NCI-H1436 treated with DMSO at 0.1 percent for 48 hours (cell line): ENCODE results near the gene SOX5.

Source experiments
- DNase-seq: peaks from one replicate; lab custom pipeline; 2025; lab: John Stamatoyannopoulos, UW

Gene SOX5

DNA sequence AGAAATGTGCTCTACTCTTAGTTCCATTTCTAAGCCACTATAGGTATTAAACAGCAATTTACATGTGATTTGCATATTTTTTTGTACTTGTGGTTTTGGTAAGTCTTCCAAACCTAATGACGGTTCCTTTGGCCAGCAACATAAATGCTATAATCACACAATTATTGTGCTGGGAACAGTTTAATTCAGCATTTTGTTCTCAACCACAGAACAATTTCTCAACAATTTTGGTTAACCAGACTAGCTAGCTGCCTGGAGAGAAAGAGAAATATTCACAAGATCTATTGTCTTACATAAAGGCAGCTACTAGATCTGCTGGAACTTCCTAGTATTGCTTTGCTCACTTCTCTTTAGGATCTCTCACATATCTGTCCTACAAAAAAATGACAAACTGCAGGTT lies 265.3 kb downstream of the SOX5 start:
- DNase-seq = no peak

DNA sequence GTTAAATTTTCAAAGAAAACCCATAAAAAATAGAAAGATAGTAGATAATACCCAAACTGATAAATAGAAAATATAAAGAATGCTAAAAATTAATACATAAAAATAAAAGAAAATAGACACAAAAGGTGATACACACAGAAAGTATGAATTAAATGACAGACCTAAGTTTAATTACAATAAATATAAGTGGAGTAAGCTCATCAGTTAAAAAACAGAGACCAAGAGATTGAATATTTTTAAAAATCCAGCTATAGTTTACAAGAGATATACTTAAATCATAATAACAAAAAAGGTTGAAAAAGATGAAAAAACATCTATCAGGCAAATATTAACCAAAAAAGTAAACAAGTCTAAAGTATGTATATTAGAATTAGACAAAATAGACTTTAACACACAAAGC lies 268.2 kb downstream of the SOX5 start:
- no peak for DNase-seq

DNA sequence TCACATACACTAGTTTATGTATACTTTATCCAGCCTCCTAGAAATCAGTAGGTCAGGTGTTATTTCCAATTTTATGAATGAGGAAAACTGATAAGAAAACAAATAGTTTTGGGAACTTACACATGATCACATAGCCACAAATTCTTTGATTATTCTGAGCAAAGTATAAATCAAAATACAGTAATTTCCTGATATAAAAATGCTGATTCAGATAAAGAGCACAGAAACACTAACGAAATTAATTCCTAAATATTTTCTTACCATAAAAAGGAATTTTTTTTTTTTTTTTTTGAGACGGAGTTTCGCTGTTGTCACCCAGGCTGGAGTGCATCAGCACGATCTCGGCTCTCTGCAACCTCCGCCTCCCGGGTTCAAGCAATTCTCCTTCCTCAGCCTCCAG lies 275.4 kb downstream of the SOX5 start:
- no peak for DNase-seq

DNA sequence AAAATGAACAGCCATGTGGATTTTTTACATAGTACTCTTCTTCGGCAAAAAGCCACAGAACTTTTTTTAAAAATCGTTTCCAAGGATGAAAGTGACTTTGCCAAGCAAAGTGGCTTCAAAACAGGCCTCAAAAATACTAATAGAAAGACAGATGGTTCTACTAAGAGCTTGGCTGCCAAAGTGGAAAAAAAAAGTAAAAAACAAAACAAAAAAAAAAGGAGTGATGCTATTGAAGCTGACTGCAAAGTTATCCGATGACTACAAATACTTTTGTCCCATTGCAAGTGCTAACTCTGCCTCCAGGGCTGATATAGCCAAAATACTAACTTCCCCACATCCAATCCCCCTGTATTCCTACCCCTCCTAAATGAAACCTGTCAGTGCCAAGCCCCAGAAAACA lies 277.6 kb downstream of the SOX5 start:
- no peak for DNase-seq

DNA sequence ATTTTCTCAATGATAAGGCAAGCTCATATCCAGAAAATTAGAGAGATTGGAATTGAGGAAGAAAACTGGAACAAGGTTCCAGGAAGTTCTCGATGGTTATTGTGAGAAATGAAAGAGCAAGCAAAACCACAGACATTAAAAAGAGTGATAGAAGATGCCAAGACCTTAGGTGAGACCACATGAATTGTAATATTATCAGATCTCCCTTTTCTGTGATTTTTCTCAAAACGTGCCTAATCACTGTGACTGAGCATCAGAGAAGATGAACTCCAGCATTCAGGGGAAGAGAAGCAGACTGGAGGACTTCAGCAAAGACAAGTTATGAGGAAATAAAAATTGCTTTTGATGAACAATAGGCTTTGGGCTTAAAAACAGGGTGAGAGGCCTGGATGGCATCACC lies 278.8 kb downstream of the SOX5 start:
- no peak for DNase-seq

DNA sequence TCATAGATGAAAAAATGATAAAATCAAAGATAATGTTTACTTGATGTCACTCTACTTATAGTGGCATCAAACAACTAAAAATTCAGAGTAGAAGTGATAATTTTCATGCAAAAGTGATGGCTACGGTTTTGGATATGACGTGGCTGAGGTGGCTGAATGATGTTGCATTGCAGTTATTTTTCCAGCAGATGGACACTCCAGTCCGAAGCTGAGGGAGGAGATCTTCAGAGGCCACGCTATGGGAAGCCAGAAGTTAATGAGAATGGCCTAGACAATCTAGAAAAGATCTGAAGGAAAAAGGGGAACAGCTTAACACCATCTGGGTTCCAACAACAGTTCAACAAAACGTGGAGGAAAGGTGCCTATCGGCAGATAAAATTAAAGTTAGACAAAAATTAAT lies 279.8 kb downstream of the SOX5 start:
- DNase-seq = no peak

DNA sequence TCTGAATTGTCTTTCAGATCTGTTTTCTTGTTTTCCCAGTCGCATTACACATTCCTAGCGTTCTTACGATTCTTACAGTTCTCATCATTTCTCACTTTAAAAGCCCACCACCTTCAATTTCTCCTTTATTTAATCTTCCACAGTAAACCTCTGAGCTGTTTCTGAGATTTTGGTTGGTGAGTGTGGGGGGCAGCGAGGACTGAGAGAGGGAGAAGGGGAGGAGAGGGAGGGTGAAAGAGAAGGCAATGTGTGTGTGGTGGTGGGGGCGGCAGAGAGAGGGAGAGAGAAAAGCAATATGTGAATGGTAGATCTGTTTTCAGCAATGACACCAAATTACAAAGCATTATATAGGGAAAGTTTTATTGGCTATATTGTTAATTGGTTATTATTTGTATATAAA lies 282.6 kb downstream of the SOX5 start:
- DNase-seq = no peak

DNA sequence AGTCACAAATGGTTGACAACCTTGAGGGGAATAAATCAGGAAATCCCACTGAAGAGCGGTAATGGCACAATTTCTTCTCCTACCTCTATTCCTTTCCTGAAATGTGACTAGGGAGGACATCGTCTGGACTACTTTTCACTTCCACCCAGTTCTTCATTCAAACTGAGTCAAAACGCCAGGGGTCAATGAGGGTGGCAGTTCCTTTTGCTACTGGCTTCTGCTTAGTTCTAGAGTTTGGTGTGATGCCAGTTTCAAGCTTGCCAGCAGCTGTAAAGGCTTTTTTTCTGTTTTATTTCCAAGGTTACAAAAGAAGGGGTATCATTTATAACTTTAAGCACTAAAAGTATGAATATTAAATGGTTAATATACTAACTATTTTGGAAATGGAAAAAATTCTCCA lies 286.5 kb downstream of the SOX5 start:
- DNase-seq = no peak

DNA sequence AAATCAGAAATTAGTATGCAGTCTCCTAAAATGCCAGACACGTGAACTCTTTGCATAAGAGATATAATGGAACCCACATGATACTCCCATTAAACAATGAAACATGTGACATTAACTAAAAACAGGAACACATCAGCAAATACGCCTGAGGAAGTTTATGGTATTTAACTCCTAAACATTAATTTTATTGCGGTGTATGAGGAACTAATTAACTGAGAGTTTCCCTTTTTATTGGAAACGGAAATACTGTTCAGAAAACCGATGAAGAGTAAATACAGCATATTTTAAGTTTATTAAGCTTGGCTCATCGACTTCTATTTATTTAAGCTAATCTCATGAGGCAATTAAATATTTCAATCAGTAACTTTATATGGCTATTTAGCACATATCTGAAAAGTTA lies 290.3 kb downstream of the SOX5 start:
- DNase-seq = no peak

DNA sequence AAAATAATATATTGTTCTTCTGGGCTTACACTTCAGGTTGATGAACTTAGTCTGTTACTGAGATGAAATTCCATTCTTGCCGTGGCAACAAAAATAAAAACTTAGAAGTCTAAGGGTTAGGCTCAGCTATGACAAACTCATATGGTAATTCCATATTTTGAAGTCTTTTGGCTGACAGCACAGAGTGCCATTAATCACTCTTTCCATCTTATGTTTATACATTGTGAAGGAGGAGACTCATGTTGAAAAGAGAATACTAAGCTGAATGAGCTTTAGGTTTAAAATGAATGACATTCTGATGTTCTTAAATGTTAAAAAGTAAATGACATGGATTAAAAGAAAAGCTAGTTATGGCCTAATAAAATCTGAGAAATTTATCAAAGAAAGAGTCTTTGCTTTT lies 291.9 kb downstream of the SOX5 start:
- DNase-seq = no peak

DNA sequence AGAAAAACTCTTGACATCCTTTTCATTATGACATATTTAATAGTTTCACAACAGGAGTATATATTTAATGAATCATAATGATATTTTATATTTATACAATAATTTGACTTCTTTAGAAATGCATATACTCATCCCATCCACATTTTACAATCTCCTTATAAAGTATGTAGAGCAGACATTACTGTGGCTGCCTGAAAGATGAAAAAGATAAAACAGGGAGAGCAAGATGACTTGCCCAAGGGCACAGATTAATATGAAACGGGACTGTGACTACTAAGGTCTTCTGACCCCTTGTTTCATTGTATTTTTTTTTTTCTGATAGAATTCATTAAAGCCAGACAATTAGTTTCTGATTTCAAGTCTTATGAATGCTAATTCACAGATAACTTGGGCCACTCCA lies 293.6 kb downstream of the SOX5 start:
- no peak for DNase-seq

DNA sequence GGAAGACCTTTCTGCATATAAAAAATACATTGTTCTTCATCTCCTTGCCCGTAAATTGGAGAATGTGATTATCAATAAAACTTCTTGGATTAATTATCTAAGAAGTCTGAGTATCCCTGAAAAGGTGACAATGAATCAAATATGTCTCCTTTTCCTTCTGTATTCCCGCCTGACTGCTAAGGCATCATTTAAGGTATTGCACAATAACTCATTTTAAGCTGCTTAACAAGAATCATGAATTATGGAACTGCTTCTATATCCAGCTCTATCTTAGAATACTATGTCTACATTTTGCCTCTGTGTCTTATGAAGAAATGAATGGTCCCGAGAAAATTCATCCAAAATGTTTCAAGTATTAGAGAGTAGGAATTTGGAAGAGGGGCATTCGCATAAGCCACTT lies 294.4 kb downstream of the SOX5 start:
- no peak for DNase-seq

DNA sequence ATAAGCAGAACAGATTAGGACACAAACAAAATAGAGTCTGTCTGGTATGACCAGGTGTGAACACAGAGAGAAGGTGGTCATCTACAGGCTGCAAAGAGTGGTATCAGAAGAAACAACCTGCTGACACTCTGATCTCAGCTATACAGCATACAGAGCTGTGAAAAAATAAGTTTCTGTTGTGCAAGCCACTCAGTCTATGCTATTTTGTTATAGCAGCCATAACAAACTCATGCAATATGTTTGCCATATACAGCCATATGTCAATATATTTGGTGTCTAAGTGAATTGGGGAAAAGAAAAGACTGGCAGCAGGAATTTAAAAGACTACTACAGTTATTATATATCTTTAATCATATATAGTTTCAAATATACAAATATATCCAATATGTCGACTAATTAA lies 300.9 kb downstream of the SOX5 start:
- DNase-seq = no peak

DNA sequence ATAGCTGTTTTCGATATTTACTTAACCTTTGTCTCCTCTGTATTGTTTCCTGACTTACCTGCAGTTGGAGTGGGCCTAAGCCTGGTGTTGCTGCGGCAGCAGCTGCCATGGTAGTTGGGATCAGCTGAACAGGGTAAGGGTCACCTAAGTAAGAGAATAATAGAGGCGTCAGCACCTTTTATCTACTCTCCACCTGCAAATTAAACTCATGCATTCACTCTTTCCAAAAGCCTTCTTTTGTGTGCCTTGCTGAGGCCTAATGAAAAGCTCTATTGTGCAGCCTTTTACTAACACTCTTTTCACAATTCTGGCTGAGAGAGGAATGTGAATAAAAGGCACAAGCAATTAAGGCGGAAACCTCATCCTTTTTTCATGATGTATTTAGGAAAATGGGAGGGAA lies 308.7 kb downstream of the SOX5 start:
- DNase-seq = peak; percentile 91

DNA sequence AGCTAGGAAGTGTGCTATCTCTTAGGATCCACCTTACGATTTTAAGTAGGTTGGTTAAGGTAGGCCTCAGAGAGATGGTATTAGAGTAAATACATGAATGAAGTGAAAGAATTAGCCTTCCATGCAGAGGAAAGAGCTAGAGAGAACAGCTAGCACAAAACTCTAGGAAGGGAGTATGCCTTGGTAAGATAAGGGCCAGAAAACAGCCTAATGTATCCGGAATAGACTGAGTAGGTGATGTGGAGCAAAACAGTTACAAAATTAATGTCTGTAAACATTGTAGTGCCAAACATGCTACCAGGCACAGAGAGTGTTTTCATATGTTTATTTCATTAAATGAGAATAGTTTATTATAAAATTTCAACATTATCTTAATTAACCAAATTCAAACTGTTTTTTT lies 315.1 kb downstream of the SOX5 start:
- DNase-seq = no peak

DNA sequence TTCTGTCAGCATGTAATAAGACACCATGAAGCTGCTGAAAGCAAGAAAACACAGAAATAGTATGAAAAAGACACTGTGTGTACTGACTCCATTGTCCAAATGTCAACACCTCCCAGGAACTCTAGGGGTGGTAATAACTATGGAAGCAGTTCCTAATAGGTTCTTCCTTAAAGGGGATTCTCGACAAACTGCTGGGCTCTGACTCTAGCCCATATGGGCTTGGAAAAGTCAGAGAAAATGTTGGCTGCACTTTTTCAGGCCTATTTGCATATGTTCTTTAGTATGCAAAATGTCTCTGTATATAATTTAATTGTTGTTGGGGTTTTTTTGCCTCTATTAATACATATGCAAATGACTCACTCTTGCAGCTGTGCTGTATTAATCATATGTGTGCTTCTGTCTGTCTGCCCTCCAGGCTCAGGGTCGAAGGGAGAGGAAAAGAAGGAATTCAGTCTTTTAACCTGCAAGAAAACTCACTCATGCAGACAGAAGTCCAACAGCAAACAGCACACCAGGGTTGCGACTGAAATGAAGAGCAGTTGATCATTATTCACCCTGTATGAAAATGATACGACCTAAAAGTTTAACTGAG lies 317.6 kb downstream of the SOX5 start:
- DNase-seq = no peak

DNA sequence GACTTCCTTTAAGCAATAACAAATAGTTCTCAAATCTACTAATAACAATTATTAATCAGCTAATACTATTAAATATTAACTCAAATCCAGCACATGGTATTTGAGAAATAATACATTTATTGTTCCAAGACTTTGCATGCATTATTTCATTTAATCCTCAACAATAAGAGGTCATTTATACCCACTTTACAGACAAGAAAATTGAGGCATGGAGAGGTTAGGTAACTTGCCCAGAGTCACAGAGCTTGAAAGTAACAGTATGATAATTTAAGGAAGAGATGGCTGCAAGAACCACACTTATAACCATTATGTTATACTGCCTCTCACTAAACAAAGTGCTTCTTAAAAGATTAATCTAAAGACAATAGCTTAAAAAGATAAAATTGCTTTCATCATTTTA lies 318.9 kb downstream of the SOX5 start:
- DNase-seq = no peak

DNA sequence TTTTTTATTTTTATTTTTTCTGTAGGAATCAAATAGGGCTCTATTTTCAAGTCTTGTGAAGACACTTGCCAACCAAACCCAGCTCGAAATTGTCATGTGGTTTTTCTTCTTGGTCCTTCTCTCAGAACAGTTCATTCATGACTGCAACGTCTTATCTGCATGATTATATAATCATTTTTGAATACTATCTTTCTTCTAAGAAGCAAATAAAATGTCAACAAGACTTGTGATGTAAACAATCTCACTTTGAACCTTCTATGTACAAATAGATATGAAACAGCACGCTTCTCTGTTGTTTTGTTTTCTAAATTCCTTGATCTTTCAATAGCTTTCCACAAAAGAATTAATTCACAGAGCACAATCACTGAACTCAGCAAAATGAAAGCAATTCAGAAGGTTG lies 320.7 kb downstream of the SOX5 start:
- DNase-seq = no peak

DNA sequence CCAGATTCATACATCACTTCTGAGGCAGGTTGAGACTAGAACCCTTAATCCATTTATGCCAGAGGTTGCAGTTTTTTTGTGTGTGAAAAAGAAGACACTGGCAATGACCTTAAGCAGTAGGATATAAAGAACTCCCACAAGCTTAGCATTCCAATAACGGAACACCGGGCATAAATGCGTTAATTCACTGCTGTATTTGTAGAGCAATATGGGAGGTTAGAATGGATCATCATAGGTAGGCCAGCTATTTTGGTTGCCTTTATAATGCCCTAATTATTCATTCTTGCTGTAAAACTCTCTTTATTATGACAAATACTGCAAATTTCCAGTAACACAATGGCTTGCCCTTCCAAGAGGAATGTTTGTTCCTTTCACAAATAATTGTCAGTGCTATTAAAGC lies 322.7 kb downstream of the SOX5 start:
- no peak for DNase-seq

DNA sequence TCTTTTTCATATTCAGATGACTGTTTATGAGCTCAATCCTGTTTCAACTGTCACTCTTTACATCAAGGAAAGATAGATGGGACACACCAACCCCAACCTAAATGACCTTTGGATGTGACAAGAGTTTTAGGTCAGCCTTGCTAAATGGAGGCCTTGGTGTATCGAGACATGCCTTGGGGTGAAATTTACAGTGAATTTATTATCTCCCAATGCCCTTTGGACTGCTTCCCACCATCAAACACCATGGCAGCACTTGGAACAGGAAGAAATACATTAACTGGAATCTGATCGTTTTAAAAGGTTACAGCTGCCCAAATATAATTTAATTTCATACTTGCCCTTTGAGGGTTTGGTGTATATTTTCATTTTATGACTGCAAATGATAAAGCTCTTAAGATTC lies 327.6 kb downstream of the SOX5 start:
- DNase-seq = no peak

DNA sequence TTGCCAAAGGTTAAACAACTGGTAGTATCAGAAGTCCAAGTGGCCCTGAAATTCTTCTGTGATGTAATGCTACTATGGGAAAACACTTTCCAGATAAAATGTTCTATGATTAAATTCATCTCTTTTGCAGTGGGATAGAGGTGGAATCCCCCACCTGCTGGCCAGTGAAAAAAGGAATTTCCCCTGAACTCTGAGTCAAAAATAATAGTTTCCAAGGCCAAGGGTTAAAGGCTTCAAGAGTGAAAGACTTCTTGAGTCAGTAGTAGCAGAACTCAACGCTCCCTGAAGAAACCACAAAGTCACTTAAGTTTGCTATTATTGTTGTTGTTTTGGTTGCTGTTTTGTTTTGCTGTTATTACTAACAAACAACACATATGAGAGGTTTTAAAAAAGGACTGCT lies 330.8 kb downstream of the SOX5 start:
- no peak for DNase-seq

DNA sequence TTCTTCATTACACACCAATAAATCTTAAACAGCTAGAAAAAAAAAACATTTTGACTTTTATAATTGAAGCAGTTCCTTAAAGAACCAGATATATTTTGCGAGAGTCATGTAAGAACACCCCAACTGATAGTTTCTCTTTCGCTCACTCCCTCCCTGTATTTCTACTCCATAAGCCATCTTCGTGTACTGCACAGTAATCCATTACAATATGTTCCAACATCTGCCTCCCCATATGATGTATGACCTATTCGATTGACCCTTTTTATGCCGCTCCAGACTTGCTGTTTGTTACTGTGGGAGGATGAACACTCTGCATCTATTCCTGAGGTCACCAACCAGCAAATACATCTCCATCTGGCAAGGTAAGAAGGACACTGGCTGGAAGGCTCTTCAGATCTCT lies 331.7 kb downstream of the SOX5 start:
- DNase-seq = no peak

DNA sequence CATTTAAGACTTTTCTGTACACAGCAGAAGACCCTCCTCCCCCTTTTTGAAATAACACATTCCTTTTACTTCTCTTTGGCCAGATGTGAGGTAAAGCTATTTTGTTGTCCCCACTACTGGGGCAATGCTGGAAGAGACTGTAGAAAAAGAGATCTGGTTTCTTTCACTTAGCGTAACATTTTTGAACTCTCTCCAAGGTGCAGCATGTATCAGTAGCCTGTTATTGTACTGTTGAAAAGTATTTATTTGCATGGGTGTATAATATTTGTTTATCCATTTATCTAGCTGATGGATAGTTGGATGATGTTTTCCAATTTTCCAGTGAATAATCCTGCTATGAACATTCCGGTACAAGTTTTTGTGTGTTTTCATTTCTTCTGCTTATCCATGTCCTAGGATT lies 335.2 kb downstream of the SOX5 start:
- no peak for DNase-seq

DNA sequence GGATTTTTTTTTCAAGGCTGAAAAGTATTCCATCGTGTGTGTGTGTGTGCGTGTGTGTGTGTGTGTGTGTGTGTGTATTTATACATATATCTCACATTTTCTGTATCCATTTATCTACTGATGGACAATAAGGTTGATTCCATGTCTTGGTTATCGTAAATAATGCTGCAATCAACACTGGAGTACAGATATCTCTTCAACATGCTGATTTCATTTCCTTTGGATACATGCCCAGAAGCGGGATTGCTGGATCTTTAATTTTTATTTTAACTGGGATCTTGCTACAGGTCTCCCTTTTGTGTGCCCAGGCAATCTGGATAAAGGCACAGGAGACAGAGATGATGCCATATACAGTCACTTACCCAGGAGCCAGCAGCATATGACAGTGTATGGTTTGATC lies 338.1 kb downstream of the SOX5 start:
- no peak for DNase-seq

DNA sequence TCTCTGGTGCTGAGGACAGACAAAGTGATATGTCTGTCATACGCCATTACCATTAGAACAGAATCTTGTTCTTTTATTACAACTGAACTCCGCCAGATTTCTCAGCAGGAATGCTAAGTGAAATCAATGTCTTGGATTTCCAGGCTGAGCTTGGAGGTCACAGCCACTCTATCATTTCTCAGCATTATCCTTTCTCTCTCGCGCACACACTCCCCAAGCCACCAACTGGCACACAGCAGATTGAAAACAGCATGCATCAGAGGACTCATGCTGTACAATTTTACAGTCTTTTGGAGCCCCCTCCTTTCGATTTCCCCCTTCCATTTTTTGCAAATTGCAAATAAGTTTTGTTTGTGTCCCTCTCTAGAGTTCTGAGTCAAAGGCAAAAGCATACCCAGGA lies 348.6 kb downstream of the SOX5 start:
- DNase-seq = no peak
